ENCODE results near the gene ANXA2R. TPM values are rescaled to one million over a fixed set of nuclear protein-coding genes. Genes with fewer than 3 reads are reported as not detected.
"Not testable (repeated sequence)": the region's sequence is repeated elsewhere in the genome, so short reads cannot be mapped to it uniquely, and the experiment has no call there.

Gene ANXA2R
- total and polyA plus RNA-seq, 9 of the 15 experiments (the other 6 are each of a cell fraction or from before 2014, with no cell fraction given), result 2.1 to 4.8 (median 3.4) TPM

DNA sequence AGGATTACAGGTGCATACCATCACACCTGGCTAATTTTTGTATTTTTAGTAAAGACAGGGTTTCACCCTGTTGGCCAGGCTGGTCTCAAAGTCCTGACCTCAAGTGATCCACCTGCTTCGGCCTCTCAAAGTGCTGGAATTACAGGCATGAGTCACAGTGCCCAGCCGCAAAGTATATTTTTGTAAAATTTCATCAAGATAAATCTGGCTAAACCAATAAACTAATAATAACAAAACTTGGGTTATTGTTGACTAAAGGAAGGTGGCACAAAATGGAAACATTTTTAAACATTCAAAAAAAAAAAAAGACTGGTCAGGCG, 29.2 kb upstream of the ANXA2R start:
- H3K4me3 ChIP-seq; FAIRE-seq; H3K27ac ChIP-seq (ENCODE audit: extremely low read depth, low read depth, low read length); in situ Hi-C loops (cut with MboI); H3K9ac ChIP-seq (ENCODE audit: insufficient read depth in 1 of 2, low read depth in 2 of 2, low read length in 2 of 2); BruUV-seq (replicated peaks); H3K4me2 ChIP-seq (ENCODE audit: insufficient read depth, low read length); H4K20me1 ChIP-seq (replicated peaks; ENCODE audit: control insufficient read depth, insufficient read depth, low read length); H3K9me1 ChIP-seq (ENCODE audit: control insufficient read depth, insufficient read depth, low read length); ATAC-seq; DNase-seq (ENCODE audit: extremely low read depth in 1 of 4, low spot score in 3 of 4); H3K27me3 ChIP-seq (ENCODE audit: control insufficient read depth in 2 of 2, insufficient read depth in 2 of 2, low read length in 2 of 2); H2AFZ ChIP-seq (ENCODE audit: low read depth, low read length); CTCF ChIA-PET (ENCODE audit: low intra/inter-chr PET ratio); H3K9me3 ChIP-seq (replicated peaks; ENCODE audit: control insufficient read depth, insufficient read depth, low read depth, low read length): not testable (repeated sequence)
- WGBS (ENCODE audit: insufficient coverage, low coverage, missing lambda C conversion rate), result 90% methylated on average over 3 of the region's 3 CpGs
- POLR2A ChIA-PET, result interaction anchor here (1.4 to 1.5 kb wide), 3 partner anchors 28 to 160 kb away, joined by 3 to 5 read pairs (median 5); partner anchors contain the start of gene ZNF131
- Histone ChIP-seq H3K79me2 (ENCODE audit: control insufficient read depth, insufficient read depth, low read length) (peaks cover 54% of the 10 kb centered on the region), H3K4me1 (replicated peaks in 1 of 2; ENCODE audit: control insufficient read depth in 2 of 2, insufficient read depth in 2 of 2, low read length in 2 of 2) (peaks cover 14 to 16% of the 10 kb centered on the region in 2 experiments; a peak in 4 of 5 replicates), H3K36me3 (ENCODE audit: control insufficient read depth, insufficient read depth, low read length) (peaks cover 27% of the 10 kb centered on the region)
- intact Hi-C loops (cut with micrococcal nuclease), result loop anchor here (5.0 kb wide), 2 partner anchors 53 to 413 kb away; partner anchors contain the start of genes TMEM267 and ZNF131

GRCh38 chr5:43068037-43068436, 27.9 kb upstream of the ANXA2R start:
- WGBS (ENCODE audit: insufficient coverage, low coverage, missing lambda C conversion rate), result 6% methylated on average over 2 of the region's 2 CpGs
- Histone ChIP-seq H3K4me3 (peak overlapping the region; percentile 80), H3K9ac (ENCODE audit: insufficient read depth in 1 of 2, low read depth in 2 of 2, low read length in 2 of 2) (peak overlapping the region; percentile 96 to 98; a peak in 3 of 4 replicates), H3K27me3 (ENCODE audit: control insufficient read depth in 2 of 2, insufficient read depth in 2 of 2, low read length in 2 of 2) (no peaks in the 10 kb centered on the region; a peak in 1 of 5 replicates), H3K36me3 (ENCODE audit: control insufficient read depth, insufficient read depth, low read length) (peaks cover 27% of the 10 kb centered on the region), H3K4me1 (replicated peaks in 1 of 2; ENCODE audit: control insufficient read depth in 2 of 2, insufficient read depth in 2 of 2, low read length in 2 of 2) (peaks cover 14 to 22% of the 10 kb centered on the region in 2 experiments), H3K9me1 (ENCODE audit: control insufficient read depth, insufficient read depth, low read length) (no peaks in the 10 kb centered on the region), H3K9me3 (replicated peaks; ENCODE audit: control insufficient read depth, insufficient read depth, low read depth, low read length) (no peaks in the 10 kb centered on the region), H3K27ac (ENCODE audit: extremely low read depth, low read depth, low read length) (peak overlapping the region; percentile 97), H3K79me2 (ENCODE audit: control insufficient read depth, insufficient read depth, low read length) (peaks cover 59% of the 10 kb centered on the region), H2AFZ (ENCODE audit: low read depth, low read length) (peak overlapping the region; percentile 93), H3K4me2 (ENCODE audit: insufficient read depth, low read length) (peak overlapping the region; percentile 99), H4K20me1 (replicated peaks; ENCODE audit: control insufficient read depth, insufficient read depth, low read length) (no peaks in the 10 kb centered on the region)
- BruUV-seq (replicated peaks), result no TSS peak
- in situ Hi-C loops (cut with MboI) (no loop called here), intact Hi-C loops (cut with micrococcal nuclease) (loop anchor here (5.0 kb wide), 2 partner anchors 54 to 414 kb away; partner anchors contain the start of genes TMEM267 and ZNF131)
- ATAC-seq, result no peak
- POLR2A ChIA-PET, result interaction anchor here (0.7 to 1.7 kb wide), 6 partner anchors 22 to 418 kb away, joined by 3 to 5 read pairs (median 3); partner anchors contain the start of gene ZNF131
- no peak for DNase-seq (ENCODE audit: extremely low read depth in 1 of 4, low spot score in 3 of 4)
- FAIRE-seq, result no peak
- CTCF ChIA-PET (ENCODE audit: low intra/inter-chr PET ratio), result interaction anchor here (0.5 to 3.1 kb wide), 2 partner anchors 31 to 37 kb away, joined by 8 to 15 read pairs; no protein-coding TSS in a partner anchor
- TF ChIP-seq MECOM (CRISPR knock-in tag; IDR thresholded peaks at IDR 0.05), result no peak
- no peak for TF ChIP-seq AFF4 (CRISPR knock-in tag; IDR thresholded peaks at IDR 0.05)
- TF ChIP-seq CBX1 (IDR thresholded peaks at IDR 0.05; ENCODE audit: low read depth), result no peak
- no peak for TF ChIP-seq ETV1 (tag; conservative IDR thresholded peaks at IDR 0.05; ENCODE audit: low read depth)
- TF ChIP-seq NR4A1 (CRISPR knock-in tag; IDR thresholded peaks at IDR 0.05), result no peak
- TF ChIP-seq NR4A1 (tag; IDR thresholded peaks at IDR 0.05), result no peak
- TF ChIP-seq, protein P1, sequence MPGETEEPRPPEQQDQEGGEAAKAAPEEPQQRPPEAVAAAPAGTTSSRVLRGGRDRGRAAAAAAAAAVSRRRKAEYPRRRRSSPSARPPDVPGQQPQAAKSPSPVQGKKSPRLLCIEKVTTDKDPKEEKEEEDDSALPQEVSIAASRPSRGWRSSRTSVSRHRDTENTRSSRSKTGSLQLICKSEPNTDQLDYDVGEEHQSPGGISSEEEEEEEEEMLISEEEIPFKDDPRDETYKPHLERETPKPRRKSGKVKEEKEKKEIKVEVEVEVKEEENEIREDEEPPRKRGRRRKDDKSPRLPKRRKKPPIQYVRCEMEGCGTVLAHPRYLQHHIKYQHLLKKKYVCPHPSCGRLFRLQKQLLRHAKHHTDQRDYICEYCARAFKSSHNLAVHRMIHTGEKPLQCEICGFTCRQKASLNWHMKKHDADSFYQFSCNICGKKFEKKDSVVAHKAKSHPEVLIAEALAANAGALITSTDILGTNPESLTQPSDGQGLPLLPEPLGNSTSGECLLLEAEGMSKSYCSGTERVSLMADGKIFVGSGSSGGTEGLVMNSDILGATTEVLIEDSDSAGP (CRISPR knock-in tag; IDR thresholded peaks at IDR 0.05), result no peak
- TF ChIP-seq ZNF316 (IDR thresholded peaks at IDR 0.05), result no peak
- no peak for TF ChIP-seq ZBTB1 (CRISPR knock-in tag; IDR thresholded peaks at IDR 0.05; ENCODE audit: borderline replicate concordance, low read depth)
- no peak for TF ChIP-seq BCOR (IDR thresholded peaks at IDR 0.05)

Data from K562 (cell line).